Gastrocnemius medialis (tissue), 4 donors: Measurements from ENCODE around the gene METTL21A. TPM values are rescaled to one million over a fixed set of nuclear protein-coding genes. Genes with fewer than 3 reads are reported as not detected.

Experiments used
- ATAC-seq, 2 donors: fragments of 150-250 bp; one replicate each; pipeline ENCODE4 v1.9.1; 2016
- DNase-seq, 2 donors: peaks; one replicate each; pipeline ENCODE4 v3.0.0-alpha.2; 2019
- H3K27ac ChIP-seq, 4 donors: fragments of 200-600 bp; sonication (generic); 1 replicate in 1 of 4; 2 replicates in 3 of 4; pipeline ENCODE4 v1.5.1; 2016 to 2018; ENCODE audit warnings: mild to moderate bottlenecking in 2 of 4, moderate library complexity in 1 of 4
- H3K27me3 ChIP-seq, 3 donors: fragments of 200-600 bp; sonication (generic) in 2 of 3; 1 replicate in 1 of 3; 2 replicates in 2 of 3; pipeline versions ENCODE4 v1.5.1 to v1.6.0; 2016 to 2019; ENCODE audit warnings: mild to moderate bottlenecking in 1 of 3, moderate library complexity in 1 of 3
- H3K36me3 ChIP-seq, 2 donors: fragments of 200-600 bp; sonication (generic) in 1 of 2; one replicate each; pipeline ENCODE4 v1.5.1; 2017 to 2018
- H3K4me1 ChIP-seq, 2 donors: fragments of 200-600 bp; sonication (generic) in 1 of 2; one replicate each; pipeline ENCODE4 v1.5.1; 2016 to 2017; ENCODE audit warnings: mild to moderate bottlenecking in 2 of 2
- H3K4me3 ChIP-seq, 4 donors: fragments of 200-600 bp; sonication (generic) in 3 of 4; 1 replicate in 1 of 4; 2 replicates in 3 of 4; pipeline ENCODE4 v1.5.1; 2016 to 2019; ENCODE audit warnings: mild to moderate bottlenecking in 2 of 4
- H3K9me3 ChIP-seq, 3 donors: fragments of 200-600 bp; sonication (generic) in 2 of 3; 1 replicate in 1 of 3; 2 replicates in 2 of 3; pipeline ENCODE4 v1.5.1; 2016 to 2019
- CTCF ChIP-seq, 5 experiments: fragments of 450-650 bp in 3 of 5; fragments of 200-600 bp in 2 of 5; sonication (generic) in 2 of 5; IDR thresholded peaks in 4 of 5; conservative IDR thresholded peaks in 1 of 5; 1 replicate in 4 of 5; 2 replicates in 1 of 5; pipeline ENCODE4 v1.5.1; 2016 to 2019; ENCODE audit warnings: antibody characterized with exemption in 5 of 5, mild to moderate bottlenecking in 3 of 5, moderate library complexity in 3 of 5
- POLR2A ChIP-seq, 2 donors: fragments of 450-650 bp; IDR thresholded peaks; one replicate each; pipeline ENCODE4 v1.6.1; 2017; ENCODE audit warnings: antibody characterized with exemption in 2 of 2, mild to moderate bottlenecking in 2 of 2, moderate library complexity in 2 of 2
- in situ Hi-C, 4 donors: fragments of 200-750 bp; cut with MboI; loops; one replicate each; pipeline versions ENCODE4 v1.15.0 to v1.8.0; 2017; ENCODE audit warnings: low sequenced_read_pairs in 4 of 4
- intact Hi-C: fragments of 100-400 bp; cut with DNase I; formaldehyde crosslinking; loops from one replicate; pipeline ENCODE4 v1.15.1; 2023; ENCODE audit warnings: low total_unique reads
- total RNA-seq, 4 donors: library from RNA; depleted of rRNA; stranded (reverse); fragments of >200 nt; gene quantifications; one replicate each; pipeline versions ENCODE4 v1.1.0 to v1.2.3, GENCODE V29; 2016

Gene METTL21A
- 10 to 100 TPM in 3 of 4 donors, 1 to 10 TPM in 1; 9.1 to 20.8 (median 13.9) TPM for total RNA-seq

GRCh38 chr2:207625014-207625907 lies at the start of gene METTL21A:
METTL21A (minus strand) TSS chr2:207625394; CDS start chr2:207624375, 1,019 bp downstream.
- TF ChIP-seq POLR2A (IDR thresholded peaks at IDR 0.05) (peak; percentile 73 to 89), CTCF (IDR thresholded peaks at IDR 0.05 in 4 of 5, conservative IDR thresholded peaks at IDR 0.05 in 1 of 5) (peak in 3 of 5 experiments; percentile 33 to 51 (median 48))
- intact Hi-C loops = loop anchor here (1.0 to 5.0 kb wide), 6 partner anchors 86 to 640 kb away; partner anchors contain the start of genes CCNYL1 and PLEKHM3
- no peaks in the 10 kb centered on the region for H3K9me3 ChIP-seq
- peak within 1 kb of the TSS; percentile 74 to 91 (median 86) for H3K4me3 ChIP-seq
- DNase-seq (peak; percentile 78 to 88), ATAC-seq (peak; percentile 79 to 81)
- in situ Hi-C loops = loop anchor here in 2 of 4 donors (10.0 to 25.0 kb wide), 3 partner anchors 90 to 412 kb away; partner anchors contain the start of genes CCNYL1 (in 1 of the 2) and PLEKHM3 (in 1 of the 2)
- peaks cover 7 to 11% of the 10 kb centered on the region in 2 donors for H3K4me1 ChIP-seq
- no peaks in the 10 kb centered on the region for H3K27me3 ChIP-seq
- H3K36me3 ChIP-seq = no peaks in the 10 kb centered on the region
- peak within 1 kb of the TSS; percentile 91 to 96 (median 93) for H3K27ac ChIP-seq

DNA sequence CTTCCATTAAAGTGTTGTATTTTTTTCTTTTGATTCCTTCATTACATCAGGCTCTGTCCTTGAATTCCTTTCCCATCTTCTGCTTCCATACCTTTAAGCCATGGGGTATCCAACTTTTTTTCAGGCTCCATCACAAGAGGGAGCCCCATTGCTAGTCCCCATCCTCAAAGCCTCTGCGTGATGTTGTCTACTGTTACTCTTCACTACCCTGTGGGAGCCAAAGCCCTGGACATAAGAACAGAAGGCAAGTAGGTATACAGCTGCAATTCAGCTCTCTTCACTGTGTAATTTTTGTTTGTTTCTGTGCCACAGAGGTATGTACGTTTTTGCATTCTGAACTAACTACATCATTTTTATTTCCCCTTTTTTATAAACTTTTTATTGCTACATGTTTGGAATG lies 49.6 kb upstream of the METTL21A start:
- peaks cover 0 to 3% (median 0%) of the 10 kb centered on the region in 3 donors for H3K27me3 ChIP-seq
- TF ChIP-seq POLR2A (IDR thresholded peaks at IDR 0.05) (no peak), CTCF (IDR thresholded peaks at IDR 0.05 in 4 of 5, conservative IDR thresholded peaks at IDR 0.05 in 1 of 5) (no peak)
- no peak for ATAC-seq
- DNase-seq = no peak
- H3K27ac ChIP-seq = no peak overlapping the region
- H3K9me3 ChIP-seq = no peaks in the 10 kb centered on the region
- in situ Hi-C loops (no loop called here), intact Hi-C loops (no loop called here)
- no peak overlapping the region for H3K4me3 ChIP-seq
- no peaks in the 10 kb centered on the region for H3K36me3 ChIP-seq
- H3K4me1 ChIP-seq = no peaks in the 10 kb centered on the region

DNA sequence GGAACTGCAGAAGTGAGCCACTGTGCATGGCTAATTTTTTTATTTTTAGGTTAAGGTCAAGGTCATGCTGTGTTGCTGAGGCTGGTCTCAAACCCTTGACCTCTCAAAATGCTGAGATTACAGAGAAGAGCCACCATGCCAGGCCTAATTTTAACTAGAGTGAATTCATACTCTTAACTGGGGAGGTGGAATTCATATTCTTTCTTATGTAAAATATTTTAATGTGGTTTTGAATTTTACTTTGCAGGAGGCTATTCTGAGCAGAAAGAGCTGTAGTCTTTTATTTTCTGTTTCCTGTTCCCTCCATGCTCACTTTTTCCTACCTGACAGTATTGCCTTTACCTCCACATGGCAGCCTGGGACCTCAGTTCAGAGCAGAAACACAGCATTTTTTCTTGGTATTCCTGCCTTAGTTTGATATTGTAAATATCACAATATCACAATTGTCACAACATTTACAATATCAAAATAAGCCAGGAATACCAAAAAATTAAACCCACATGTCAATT lies 49.1 kb upstream of the METTL21A start:
- ATAC-seq = no peak

GRCh38 chr2:207673431-207673830 lies 48.2 kb upstream of the METTL21A start:
- H3K4me3 ChIP-seq = no peak overlapping the region
- DNase-seq (no peak), ATAC-seq (no peak)
- no peaks in the 10 kb centered on the region for H3K36me3 ChIP-seq
- H3K27me3 ChIP-seq = peaks cover 0 to under 1% (median 0%) of the 10 kb centered on the region in 3 donors
- in situ Hi-C loops = no loop called here
- no peaks in the 10 kb centered on the region for H3K9me3 ChIP-seq
- no peaks in the 10 kb centered on the region for H3K4me1 ChIP-seq
- TF ChIP-seq CTCF (IDR thresholded peaks at IDR 0.05 in 4 of 5, conservative IDR thresholded peaks at IDR 0.05 in 1 of 5) (no peak), POLR2A (IDR thresholded peaks at IDR 0.05) (no peak)
- H3K27ac ChIP-seq = no peak overlapping the region
- intact Hi-C loops = no loop called here

More for the DNA sequence above, 49.1 kb upstream of the METTL21A start:
- in situ Hi-C loops = no loop called here
- Histone ChIP-seq H3K27ac (no peak overlapping the region), H3K4me3 (no peak overlapping the region), H3K4me1 (no peaks in the 10 kb centered on the region), H3K27me3 (peaks cover 0 to 3% (median 0%) of the 10 kb centered on the region in 3 donors), H3K9me3 (no peaks in the 10 kb centered on the region), H3K36me3 (no peaks in the 10 kb centered on the region)
- no peak for TF ChIP-seq CTCF (IDR thresholded peaks at IDR 0.05 in 4 of 5, conservative IDR thresholded peaks at IDR 0.05 in 1 of 5)
- TF ChIP-seq POLR2A (IDR thresholded peaks at IDR 0.05) = no peak
- no peak for DNase-seq
- intact Hi-C loops = no loop called here
